WERI-Rb-1 (cell line): ENCODE data around the gene SLC25A52.

Experiments used
- DNase-seq: peaks from one replicate; pipeline ENCODE4 v3.0.0-alpha.2; 2020
- H3K27ac ChIP-seq: fragments of 250-450 bp; sonication (Bioruptor Pico); 2 replicates; pipeline ENCODE4 v1.5.1; 2020; ENCODE audit warnings: mild to moderate bottlenecking, moderate library complexity
- H3K27me3 ChIP-seq: fragments of 250-450 bp; sonication (Bioruptor Pico); 2 replicates; pipeline ENCODE4 v1.5.1; 2021; ENCODE audit warnings: mild to moderate bottlenecking, low read depth, moderate library complexity; ENCODE audit not compliant: insufficient read depth, severe bottlenecking
- H3K36me3 ChIP-seq: fragments of 250-450 bp; sonication (Bioruptor Pico); 2 replicates; pipeline ENCODE4 v1.5.1; 2020; ENCODE audit warnings: mild to moderate bottlenecking, moderate library complexity
- H3K4me3 ChIP-seq: 2 replicates; pipeline ENCODE4 v1.5.1; 2011; ENCODE audit warnings: low read depth, mild to moderate bottlenecking, control low read depth, low read length
- H3K9me3 ChIP-seq: fragments of 250-450 bp; sonication (Bioruptor Pico); 2 replicates; pipeline ENCODE4 v1.5.1; 2021; ENCODE audit warnings: mild to moderate bottlenecking, moderate library complexity; ENCODE audit not compliant: severe bottlenecking
- CTCF ChIP-seq: IDR thresholded peaks from 2 replicates; pipeline ENCODE4 v1.5.1; 2011; ENCODE audit warnings: low read depth, mild to moderate bottlenecking, control low read depth, inconsistent platforms, low read length

The SLC25A52 gene

GRCh38 chr18:31711365-31712172 is 49.1 kb downstream of the SLC25A52 start:
- DNase-seq = no peak
- H3K27me3 ChIP-seq = no peaks in the 10 kb centered on the region
- no peaks in the 10 kb centered on the region for H3K36me3 ChIP-seq
- no peak overlapping the region for H3K4me3 ChIP-seq
- TF ChIP-seq CTCF = no peak
- H3K27ac ChIP-seq = no peak overlapping the region
- no peaks in the 10 kb centered on the region for H3K9me3 ChIP-seq

GRCh38 chr18:31710826-31711225 is 49.9 kb downstream of the SLC25A52 start:
- no peak overlapping the region for H3K4me3 ChIP-seq
- H3K27ac ChIP-seq = no peak overlapping the region
- H3K9me3 ChIP-seq = no peaks in the 10 kb centered on the region
- H3K27me3 ChIP-seq = no peaks in the 10 kb centered on the region
- TF ChIP-seq CTCF = peak; percentile 26; the same call in 1 of the 2 replicates
- H3K36me3 ChIP-seq = no peaks in the 10 kb centered on the region
- peak; percentile 16 for DNase-seq
